Measurements from ENCODE around the gene RAB10.
"Not testable (repeated sequence)": the region's sequence is repeated elsewhere in the genome, so short reads cannot be mapped to it uniquely, and the experiment has no call there.

RAB10 gene

GRCh38 chr2:26161926-26162325 lies 128.0 kb downstream of the RAB10 start:
- no peak for DNase-seq (ENCODE audit: low spot score)

GRCh38 chr2:26162963-26163362 lies 129.1 kb downstream of the RAB10 start:
- DNase-seq (ENCODE audit: low spot score): no peak

- peak; percentile 81 for DNase-seq (ENCODE audit: low spot score)
These were observed 130.3 kb downstream of the RAB10 start for GRCh38 chr2:26164231-26164630.

GRCh38 chr2:26164641-26165211 lies 130.8 kb downstream of the RAB10 start:
- no peak for DNase-seq (ENCODE audit: low spot score)

DNA sequence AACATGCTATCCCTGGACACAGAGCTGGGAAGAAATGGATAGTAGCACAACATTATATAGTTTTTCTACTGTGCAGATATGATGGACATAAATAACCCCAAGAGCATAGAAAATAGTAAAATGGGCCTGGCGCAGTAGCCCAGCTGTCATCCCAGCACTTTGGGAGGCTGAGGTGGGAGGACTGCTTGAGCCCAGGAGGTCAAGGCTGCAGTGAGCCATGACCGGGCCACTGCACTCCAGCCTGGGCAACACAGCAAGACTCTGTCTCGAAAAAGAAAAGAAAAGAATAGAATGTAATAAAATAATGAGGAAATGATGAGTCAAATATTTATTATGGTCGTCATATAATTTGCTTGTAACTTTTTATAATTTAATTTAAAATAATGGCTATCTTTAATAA lies 131.5 kb downstream of the RAB10 start:
- DNase-seq (ENCODE audit: low spot score): no peak

DNA sequence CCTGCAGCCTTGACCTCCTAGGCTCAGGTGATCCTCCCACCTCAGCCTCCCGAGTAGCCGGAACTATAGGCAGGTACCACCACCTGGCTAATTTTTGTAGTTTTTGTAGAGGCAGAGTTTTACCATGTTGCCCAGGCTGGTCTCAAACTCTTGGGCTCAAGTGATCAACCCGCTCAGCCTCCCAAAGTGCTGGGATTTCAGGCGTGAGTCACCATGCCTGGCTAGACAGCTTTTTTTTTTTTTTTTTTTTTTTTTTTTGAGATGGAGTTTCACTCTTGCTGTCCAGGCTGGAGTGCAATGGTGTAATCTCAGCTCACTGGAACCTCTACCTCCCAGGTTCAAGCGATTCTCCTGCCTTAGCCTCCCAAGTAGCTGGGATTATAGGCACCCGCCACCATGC lies 132.7 kb downstream of the RAB10 start:
- DNase-seq (ENCODE audit: low spot score): not testable (repeated sequence)

- no peak for DNase-seq (ENCODE audit: low spot score)
These were observed 134.9 kb downstream of the RAB10 start for GRCh38 chr2:26168785-26169184.

GRCh38 chr2:26169226-26169625 lies 135.3 kb downstream of the RAB10 start:
- no peak for DNase-seq (ENCODE audit: low spot score)

DNA sequence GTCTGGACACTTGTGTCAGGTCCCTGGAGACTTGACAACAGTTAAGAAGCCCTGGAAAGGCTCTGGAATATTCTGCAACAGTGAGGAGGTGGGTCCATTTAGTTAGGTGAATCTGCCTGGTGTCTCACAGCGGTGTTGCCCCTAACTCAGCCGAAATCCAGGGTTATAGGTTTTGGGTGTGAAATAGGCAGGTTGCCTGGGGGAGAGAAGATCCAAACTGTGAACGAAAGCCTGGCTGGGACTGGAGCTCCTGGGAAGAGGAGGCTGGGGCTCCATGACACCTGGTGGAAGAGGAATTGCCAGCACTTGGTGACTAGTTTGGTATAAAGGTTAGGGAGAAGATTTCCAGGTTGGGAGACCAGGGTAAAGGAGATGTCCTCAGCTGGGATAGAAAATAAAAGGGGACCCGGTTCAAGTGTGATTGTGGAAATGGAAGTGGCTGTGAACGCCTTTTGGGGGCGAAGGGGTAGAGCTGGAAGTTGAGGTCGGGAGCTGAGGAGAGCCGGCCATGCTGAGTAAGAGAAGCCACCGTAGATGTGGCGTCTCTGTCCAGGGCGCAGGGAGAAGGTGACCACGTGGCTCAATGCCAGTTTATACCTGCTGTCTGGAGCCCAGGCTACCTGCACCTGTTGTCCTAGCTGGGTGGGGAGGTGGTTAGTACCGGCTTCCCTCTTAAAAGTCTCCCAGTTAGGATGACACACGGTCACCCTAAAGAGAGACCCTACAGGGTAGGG lies 136.0 kb downstream of the RAB10 start:
- DNase-seq (ENCODE audit: low spot score): no peak

- no peak for DNase-seq (ENCODE audit: low spot score)
These were observed 136.9 kb downstream of the RAB10 start for GRCh38 chr2:26170795-26171194.

DNA sequence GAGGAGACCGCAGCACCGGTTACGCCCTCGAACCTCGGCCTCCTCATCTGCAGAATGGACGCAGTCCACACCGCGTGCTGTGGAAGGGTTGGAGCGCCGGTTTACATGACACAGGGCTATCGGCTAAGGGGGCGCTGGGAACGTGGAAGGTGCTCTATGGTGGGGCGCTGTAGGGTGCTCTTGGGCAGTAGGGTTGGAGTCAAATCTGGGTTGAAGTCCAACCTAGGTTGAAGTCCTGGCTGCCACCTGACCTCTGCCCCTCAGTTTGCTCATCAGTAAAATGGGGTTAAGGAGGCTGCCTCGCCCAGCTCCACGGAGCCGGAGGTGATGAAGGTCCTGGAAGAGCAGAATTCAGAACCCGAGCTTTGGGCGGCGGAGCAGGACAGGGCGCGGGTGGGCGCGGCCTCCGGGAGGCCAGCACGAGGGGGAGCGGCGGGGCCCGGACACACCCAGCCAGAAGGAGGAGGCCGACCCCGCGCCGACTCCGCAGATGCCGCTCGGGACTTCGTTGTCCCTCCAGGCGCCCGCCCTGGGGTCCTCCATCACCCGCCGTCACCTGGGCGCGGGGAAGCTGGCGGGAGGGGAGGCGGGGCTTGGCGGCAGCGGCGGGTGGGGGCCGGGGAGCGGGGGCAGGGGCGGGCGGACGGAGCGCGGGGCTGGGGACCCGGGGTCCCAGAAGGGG lies 138.4 kb downstream of the RAB10 start:
- DNase-seq (ENCODE audit: low spot score): no peak

DNA sequence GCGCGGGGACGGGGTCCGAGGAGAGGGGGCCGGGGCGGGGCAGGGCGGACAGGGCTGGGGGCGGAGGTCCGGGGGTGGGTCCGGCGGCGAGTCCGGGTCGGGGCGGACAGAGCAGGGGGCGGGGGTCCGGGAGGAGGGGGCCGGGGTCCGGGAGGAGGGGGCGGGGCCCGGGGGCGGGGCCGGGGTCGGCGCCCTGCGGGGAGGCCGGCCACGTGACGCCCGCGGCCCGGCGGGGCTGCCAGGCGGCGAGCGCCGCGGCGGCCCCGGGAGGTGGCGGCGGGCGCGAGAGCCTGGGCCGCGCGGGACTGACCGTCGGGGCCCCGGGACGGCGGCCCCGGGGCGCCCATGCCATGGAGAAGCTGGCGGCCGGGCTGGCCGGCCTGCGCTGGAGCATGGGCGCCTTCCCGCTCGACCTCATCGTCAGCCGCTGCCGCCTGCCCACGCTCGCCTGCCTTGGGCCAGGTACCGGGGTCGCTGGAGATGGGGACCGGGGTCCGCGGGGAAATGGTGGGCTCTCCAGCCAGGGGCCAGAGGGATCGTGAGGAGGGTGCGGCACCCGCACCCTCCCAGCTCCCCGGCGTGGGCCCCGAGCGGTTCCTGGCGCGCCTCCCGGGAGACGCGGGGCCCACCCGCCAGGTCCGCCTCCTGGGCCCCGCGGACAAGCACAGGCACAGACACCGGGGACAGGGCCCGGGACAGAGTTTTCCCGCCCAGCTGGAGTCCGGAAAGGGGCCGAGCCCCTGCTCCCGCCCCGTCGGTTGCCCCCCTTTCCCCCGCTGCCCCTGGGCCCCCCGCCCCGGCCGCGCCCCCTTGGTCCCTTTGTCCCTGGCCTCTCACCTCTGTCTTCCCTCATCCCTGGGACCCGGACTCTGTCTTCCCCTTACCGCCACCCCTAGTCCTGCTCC lies 139.2 kb downstream of the RAB10 start, which contains the start of gene GAREM2:
GAREM2 (plus strand) TSS at position 218 of the 905 bp plus-strand sequence; CDS start at position 351, 133 bp downstream.
- no peak for DNase-seq (ENCODE audit: low spot score)

GRCh38 chr2:26173776-26174482 lies 140.0 kb downstream of the RAB10 start:
- DNase-seq (ENCODE audit: low spot score): peak; percentile 70

- no peak for DNase-seq (ENCODE audit: low spot score)
These were observed 141.0 kb downstream of the RAB10 start for GRCh38 chr2:26174691-26175465.

DNA sequence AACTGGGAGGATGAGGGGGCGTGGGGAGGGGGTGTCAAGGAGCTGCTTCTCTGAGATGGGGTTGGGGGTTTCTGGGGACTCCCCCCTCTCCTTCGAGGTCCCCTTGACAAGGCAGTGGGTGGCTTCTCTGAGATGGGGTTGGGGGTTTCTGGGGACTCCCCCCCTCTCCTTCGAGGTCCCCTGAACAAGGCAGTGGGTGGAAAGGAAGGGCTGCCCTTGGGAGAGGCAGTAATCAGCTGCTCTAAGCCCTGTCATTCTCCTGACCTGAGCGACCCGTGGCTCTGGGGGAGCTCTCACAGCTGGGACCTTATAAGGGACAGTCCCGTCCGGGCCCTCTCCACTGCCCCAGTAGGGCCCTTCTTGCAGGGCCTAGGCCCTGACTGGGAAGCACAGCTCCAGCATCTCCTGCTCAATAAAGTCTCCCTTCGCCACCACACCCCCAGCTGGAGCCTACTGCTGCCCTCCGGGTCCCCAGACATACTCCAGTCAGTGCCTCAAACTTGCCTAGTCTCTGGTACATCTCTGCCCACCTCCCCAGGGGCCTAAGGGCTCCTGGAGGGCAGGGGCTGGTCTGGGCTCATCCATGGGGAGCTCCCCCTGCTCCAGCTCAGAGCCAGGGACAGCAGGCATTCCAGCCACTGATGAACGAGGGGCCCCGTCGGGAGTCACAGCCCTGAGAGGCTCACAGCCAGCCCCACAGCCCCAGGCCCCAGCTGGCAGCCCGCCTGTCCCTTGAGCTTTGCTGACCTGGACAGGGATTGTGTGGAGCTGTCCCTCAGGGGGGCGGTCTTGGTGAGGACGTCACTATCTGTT lies 141.8 kb downstream of the RAB10 start:
- DNase-seq (ENCODE audit: low spot score): no peak

DNA sequence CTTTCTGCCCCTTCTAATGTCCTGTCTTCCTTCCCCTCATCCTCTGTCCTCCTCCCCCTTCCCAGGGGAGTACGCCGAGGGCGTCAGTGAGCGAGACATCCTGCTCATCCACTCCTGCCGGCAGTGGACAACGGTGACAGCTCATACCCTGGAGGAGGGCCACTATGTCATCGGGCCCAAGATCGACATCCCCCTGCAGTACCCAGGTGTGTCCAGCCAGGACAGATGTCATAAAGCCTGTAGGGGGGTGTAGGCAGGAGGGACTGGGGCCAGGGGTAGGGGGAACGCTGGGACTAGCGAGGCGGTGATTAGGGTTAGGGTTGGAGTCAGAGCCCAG lies 142.4 kb downstream of the RAB10 start:
- DNase-seq (ENCODE audit: low spot score): no peak

- DNase-seq (ENCODE audit: low spot score): no peak
These were observed 143.2 kb downstream of the RAB10 start for GRCh38 chr2:26177122-26177521.

DNA sequence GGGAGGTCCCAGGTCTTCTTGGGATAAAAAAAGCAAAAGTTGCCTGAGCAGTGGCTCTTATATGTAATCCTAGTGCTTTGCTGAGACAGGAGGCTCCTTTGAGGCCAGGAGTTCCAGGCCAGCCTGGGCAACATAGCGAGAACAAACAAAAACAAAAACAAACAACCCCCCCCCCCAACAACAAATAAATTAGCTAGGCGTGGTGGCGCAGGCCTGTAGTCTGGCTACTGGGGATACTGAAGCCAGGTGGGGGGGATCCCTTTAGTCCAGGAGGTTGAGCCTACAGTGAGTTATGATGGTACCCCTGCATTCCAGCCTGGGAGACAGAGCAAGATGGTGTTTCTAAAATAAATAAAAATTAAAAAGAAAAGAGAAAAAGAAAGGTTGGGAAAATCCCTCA lies 144.4 kb downstream of the RAB10 start:
- DNase-seq (ENCODE audit: low spot score): no peak

DNA sequence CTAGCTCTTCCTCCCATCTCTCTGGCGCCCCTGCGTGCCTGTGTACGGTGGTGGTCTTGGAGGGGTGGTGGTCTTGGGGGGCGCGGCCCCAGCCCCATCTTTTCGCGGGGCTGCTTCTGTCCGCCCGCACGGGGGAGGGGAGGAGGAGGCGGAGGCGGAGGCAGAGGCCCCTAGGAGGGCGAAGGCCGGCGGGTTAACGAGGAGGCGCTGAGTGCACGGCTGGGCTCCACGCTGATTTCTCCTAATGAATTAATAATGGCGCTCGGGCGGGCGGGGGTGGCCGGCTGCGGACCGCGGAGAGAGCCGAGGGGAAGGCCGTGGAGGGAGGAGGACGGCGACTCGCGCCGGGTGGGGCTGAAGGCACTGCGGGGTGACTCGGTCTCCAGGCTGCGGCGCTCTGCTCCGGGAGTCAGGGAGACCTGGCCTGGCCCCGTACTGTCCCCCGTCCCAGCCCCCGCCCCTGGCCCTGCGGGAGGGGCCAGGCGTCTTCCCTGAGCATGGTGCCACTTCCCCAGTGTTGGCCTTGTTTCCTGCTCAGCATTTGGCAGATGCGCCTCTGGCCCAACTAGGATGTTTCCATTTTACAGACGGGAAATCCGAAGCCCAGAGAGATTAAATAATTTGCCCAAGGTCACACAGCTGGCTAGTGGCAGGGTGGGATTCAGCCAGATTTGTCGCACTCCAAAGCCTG lies 145.0 kb downstream of the RAB10 start:
- DNase-seq (ENCODE audit: low spot score): peak; percentile 40
